HG02610 (cell line): ENCODE measurements around the gene RAD51B.

Experiments used
- ATAC-seq: cut with Tn5 transposase; IDR thresholded peaks from one replicate; pipeline ENCODE4 v1.9.1; 2021; ENCODE audit warnings: mild to moderate bottlenecking, moderate library complexity; ENCODE audit not compliant: unreplicated experiment

The RAD51B gene

DNA sequence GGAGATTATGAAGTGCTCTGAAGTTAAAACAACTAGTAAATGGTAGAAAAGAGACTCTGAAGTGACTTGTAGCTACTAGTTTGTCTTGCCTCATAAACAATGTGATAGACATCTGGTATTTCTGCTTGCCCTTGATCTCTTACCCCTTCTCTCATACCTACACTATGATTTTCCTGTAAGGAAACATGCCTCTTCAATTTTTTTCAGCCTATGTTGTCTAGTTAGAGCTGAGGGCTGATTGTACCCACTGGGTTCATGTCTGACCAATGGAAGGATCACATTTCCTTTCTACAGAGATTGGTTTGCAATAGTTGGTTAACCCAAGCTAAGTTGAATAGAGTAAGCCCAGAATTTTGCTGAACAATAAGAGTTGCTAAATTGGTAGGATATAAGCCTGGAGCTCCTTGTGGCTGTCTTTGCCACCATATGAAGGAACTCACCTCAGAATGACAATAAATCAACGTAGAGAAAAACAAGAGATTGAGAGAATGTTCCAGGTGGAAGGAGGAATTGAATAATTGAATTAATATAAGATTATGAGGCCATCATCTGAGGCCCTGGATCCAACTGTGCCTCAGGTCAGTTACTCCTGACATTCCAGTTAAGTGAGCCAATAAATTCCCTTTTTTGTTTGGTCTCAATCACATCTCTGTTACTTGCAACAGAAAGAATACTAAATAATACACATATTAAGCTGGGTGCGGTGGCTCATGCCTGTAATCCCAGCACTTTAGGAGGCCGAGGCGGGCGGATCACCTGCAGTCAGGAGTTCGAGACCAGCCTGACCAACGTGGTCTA lies 626.9 kb downstream of the RAD51B start:
- ATAC-seq: no peak

DNA sequence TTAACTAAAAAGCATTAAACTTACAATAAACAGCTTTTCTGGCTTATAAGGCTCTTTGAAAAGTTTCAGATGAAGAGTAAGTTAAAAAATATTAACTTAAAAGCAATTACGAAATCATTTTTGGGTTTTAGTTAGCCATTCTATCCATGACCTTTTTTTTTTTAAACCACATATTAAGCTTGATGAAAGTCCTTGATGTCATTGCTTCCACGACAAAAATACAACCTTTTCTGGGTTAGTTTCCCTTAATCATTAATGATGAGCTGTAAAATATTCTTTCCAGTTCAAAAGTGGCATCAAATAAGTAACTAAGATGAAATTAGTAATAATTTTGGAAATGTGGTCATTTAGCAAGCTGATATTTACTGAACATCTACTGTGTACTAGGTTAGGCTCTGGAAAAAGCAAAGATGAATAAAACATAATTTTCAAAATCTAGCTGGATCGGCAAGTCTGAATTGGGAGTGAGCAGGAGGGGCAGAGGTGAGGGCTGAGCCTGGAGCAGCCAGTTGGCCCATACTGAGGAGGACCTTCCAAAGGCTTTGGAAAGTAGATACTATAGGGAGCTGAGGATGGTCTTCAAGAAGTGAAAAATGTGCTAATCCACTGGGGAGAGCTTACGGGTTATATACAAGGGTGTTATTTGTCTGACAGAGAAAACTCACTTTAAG lies 628.1 kb downstream of the RAD51B start:
- no peak for ATAC-seq

DNA sequence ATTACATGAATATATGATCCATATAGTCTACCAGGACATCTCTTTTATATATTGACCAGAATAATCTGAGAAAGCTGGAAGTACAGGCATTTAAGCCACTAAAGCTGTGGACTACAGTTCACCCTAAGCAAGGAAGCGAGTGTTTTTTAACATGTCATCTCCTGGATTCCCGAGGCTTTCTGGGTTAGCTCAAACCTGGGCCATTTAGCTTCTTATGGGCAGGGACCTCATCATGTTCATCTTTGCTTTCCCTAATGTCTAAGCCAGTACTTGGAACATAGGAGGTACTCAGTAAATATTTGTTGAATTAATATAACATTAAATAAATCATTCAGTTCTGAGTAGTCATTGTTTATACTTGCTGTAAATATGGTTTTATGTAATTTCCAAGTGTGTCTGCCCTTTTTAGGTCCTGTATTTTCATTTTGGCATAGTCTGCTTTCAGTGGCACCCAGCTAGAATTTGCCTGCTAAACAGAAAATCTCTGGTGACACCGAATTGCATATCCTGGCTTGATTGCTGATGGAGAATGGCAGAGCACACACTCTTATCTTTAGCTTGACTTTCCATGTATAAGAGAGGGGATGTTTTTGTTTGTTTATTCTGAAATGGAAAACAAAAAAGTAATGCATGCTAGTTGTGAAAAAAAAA lies 628.8 kb downstream of the RAD51B start:
- ATAC-seq: no peak

DNA sequence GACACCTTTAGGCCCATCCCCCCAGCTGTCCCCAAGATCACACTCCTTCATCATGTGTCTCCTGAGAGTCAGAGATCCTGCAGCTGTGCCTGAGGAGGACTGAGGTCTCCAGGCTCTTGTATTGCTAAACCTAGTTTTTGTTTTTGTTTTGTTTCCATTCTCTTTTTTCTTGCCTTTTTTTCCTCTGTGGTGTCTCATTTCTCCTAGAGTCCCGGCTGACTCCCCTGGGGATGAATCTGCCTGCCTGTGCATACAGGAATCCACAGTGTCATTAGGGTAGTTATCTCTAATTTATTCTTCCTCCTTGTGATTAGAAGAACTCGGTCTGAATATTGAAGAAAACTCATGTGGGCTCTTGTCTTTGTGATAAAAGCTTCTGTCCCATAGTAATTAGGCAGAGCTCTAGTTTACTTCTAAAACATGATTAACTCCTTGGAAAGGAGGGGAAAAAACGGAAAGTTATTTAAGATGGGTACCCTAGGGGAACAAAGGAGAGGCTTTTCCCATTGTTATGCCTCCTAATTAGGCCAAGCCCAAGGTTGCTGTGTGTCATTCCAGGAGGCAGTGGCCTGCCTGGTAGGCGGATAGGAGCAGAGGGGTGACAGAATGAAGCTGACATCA lies 630.1 kb downstream of the RAD51B start:
- no peak for ATAC-seq

DNA sequence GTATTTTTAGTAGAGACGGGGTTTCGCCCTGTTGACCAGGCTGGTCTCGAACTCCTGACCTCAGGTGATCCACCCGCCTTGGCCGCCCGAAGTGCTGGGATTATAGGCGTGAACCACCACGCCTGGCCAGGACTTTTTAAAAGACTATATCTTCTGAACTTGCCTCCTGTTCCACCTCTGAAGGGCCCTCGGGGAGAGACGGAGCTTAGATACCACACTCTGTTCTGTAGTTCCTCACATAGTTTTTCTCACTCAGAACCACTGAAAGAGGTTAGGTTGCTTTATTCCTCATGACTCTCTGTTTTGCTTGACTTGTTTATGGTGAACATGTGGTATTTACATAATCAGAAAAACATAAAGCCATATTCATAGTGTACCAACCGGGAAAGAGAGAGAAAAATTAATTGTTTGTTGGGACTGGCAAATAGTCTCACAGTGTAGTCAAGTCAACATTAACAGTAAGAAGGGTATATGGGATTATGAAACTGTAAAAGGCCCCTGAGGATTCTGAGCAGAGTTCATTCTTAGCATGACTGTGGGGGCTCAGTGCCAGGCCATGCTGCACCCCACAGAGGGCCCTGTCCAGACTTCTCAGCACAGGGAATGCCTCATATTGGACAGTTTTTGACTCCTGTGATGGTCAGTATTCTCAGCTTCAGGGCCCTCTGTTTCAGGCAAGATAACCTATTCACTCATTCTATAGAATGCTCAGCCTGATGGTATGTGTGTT lies 631.0 kb downstream of the RAD51B start:
- no peak for ATAC-seq

DNA sequence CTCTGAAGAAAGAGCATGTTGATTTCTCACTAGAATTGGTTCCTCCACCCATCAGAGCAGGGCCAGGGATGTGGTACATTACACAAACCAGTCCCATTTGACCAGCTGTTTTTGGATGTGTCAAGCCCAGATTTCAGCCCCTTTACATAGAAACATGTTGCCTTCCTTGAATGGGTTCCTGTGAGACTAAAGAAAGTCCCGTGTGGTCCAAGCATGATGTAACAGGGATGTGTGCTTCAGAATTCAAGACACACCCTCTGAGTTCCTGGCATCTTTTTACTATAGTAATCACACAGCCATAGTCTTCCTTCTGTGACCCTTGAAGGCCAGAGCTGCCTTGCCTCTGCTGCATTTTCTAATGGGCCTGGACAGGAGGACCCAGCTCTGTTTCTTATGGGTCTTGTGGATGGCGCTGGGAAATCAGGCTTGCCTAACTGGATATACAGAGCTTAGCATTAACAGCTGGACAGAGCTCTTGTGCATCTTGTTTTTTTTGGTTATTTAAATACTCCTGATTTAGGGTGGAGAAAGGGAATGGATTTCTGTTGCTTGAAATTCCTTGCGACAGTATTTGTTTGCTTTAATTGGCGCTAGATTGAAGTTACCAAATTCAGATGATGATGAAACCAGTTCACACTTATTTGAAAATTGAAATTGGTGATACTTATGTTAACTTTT lies 632.3 kb downstream of the RAD51B start:
- no peak for ATAC-seq

DNA sequence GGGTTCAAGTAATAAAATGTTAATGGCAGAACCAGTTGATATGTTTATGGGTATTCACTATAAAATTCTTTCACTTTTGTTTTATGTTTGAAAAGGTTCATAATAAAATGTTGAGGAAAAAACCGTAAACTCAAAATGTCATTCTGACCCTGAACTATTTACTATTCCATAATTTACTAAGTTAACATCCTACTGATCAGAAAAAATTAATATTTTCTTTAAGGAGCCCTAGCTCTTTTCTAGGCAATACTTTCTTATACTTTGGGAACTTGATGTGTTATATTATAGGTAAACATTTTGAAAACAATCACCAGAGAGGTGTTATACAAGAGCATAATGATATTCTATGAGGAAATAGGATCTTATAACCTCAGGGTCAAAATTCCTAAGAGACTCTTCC lies 638.7 kb downstream of the RAD51B start:
- ATAC-seq: no peak

DNA sequence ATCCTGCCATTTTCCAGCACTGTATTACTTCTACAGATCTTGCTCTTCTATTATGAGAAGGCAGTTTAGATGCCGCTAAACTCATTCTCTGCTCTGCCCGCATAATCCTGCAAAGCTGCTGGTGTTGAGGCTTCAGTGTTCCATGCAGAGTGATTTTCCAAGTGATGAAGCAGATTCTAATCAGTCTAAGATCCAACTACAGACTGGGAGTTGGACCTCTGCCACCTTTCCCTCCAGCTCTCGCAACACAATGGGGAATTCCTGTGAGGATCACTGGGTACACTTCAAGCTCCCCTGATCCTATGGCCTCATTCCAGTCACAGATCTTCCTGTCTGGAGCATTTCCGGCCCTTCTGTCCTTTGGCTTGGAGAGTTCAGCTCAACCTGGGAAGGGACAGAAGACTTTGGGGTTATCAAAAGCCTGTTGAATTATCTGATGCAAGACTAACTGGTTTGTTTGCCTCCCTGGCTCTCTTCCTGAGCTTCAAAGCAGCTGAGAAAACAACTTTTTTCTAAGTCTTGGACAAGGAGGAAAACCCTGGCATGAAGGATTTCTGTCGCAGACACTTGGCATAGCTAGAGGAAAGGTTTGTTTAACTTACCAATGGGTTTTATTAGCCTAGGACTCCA lies 639.4 kb downstream of the RAD51B start:
- no peak for ATAC-seq

DNA sequence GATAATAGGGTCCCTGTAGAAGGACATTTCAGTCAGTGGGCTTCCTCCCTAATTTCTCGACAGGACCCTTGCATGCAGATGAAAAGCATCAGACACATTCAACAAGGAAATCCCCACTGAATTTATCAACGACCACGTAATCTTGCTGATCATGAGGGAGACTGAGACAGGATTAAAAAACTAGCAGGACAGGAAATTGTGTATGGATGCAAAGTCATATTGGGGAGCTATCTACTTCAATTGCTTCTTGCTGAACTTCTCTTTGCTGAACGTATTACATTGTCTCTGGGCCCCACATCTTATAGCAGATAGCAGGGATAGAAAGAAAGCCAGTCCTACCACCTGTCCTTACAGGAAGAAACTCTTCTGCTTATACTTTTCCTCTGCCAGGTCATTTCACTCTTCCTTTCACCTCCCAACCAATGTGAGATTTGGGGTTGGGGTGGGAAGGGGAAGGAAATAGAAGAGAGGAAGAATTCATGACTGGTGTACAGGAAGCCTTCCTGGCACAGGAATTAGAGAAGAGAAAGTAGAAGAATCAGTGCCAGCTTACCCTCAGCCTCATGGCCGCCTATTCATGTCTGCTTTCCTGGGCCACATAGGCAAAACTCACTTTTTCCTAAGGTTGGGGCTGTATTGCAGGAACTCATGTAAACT lies 640.0 kb downstream of the RAD51B start:
- no peak for ATAC-seq

DNA sequence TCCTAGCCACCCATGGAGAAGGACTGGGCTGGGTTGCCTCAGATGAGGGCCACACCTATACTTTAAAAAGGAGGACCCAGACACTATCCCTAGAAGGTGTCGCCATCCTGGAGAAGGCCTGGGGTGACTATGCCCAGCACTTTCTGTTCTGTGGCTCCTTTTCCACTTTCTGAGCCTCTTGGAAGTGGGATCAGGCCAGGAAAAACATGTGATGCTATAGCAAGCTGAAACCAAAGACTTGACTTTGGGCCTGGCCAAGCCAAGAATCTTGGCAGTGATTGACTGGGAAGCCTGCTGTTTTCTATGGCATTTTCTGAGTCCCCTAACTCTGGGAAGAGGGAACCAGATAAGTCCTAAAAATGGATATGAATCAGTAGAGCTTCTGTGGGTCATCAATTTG lies 641.0 kb downstream of the RAD51B start:
- no peak for ATAC-seq

DNA sequence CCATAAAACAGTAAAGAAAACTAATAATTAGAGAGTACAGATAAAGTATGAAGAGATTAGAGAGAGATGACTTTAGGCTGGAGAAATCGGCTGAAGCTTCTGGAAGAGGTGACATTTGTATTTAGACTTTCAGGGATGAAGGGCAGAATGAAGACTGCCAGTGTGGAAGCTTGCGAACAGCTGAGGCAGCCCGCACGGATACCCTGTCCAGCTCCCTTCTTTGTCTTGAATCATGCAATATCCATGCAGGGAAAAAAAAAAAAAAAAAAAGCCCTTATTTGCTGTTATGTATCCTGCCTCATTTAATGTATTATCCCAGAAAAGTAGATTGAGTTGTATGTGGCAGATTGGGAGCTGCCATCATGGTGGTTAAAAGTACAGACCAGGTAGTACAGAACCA lies 641.5 kb downstream of the RAD51B start:
- no peak for ATAC-seq

DNA sequence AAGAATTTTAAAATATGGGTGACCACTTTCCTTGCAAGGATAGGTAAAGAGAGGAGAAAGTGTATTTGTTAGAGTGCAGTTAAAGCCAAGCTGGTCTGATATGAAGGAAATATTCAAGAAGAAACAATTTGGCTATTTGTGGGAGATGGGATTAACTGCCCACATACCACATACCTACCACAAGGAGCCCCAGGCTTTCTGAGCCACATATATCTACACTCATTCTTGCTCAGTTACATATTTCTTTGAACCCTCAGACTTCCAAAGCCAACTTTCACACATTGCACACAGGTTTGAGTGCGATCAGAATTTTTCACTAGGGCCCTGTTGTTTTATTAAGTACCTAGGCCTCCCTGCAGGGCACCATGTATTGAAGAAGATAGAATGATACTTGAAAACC lies 643.1 kb downstream of the RAD51B start:
- no peak for ATAC-seq

DNA sequence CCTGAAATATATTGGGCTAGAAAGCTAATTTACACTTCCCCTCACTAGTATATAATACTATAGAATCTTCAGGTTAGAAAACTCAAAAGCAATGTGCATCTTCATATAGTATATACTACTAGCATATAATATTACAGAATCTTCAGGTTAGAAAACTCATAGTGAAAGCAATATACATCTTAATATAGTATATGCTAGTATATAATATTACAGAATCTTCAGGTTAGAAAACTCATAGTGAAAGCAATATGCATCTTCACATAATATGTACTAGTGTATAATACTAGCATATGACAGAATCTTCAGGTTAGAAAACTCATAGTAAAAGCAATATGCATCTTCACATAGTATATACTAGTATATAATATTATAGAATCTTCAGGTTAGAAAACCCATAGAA lies 643.7 kb downstream of the RAD51B start:
- no peak for ATAC-seq

DNA sequence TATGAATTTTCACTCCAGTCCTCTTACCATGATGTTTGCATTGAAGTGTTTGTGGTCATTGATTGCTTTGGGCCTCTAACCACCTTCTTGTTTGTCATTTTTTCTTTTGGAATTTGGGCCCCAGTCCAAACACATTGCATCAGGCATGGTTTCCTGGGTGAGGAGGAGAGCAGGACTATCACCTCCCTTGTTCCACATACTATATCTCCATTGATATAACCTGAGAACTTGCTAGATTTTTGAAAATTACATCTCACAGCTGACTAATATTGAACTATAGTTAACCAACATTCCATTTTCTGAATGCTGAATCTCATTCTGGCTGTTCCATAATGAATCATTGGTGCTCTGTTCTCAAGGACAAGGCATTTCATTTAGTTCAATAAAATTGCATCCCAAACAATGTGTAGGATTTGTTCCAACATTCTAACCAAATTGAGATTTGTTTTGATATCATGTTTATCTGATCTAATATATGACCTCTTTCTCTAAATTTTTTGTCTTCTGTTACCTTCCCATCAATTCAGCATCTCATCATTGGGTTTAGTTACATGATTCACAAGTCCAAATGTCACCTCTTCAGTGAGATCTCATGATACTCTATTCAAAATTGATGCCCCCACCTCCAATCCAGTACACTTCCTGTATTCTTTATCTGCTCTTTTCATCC lies 644.3 kb downstream of the RAD51B start:
- no peak for ATAC-seq

DNA sequence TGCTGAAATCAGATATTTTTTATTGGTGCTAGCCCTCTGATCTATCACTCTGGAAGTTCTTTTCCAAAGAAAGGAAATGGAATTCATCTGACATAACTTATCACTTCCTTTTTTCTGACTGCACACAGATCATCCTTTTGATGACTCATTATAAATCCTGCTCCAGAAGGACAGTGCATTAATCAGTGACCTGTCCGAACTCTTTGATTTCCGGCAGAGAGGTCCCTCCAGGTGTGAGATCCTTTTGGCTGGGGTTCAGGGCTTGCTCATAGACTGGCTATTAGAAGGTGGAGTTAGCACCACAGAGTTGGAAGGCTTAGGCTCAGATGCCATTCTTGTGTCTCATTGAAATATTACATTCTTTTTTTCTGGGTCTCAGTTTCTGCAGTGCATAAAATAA lies 645.1 kb downstream of the RAD51B start:
- no peak for ATAC-seq

DNA sequence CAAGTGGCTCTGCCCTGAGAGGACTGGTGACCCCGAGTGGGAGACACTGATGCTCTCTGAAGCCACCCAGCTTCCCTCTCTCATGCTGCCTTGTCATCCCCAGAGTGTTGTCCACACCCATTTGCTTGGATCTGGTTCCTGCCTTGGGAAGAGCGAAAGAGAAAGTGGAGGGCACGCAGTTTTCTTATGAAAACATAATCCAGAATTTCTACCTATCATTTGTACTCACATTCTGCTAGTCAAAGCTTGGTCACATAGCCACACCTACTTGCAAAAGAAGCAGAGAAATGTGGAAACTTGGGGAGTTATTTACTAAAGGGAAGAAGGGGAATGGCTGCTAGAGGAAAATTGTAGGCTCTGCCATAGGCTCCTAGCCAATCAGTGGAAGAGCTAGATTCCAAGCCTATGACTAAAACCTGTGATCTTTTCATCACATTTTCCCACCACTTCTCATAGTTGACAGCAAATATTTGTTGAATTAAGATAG lies 647.0 kb downstream of the RAD51B start:
- no peak for ATAC-seq

DNA sequence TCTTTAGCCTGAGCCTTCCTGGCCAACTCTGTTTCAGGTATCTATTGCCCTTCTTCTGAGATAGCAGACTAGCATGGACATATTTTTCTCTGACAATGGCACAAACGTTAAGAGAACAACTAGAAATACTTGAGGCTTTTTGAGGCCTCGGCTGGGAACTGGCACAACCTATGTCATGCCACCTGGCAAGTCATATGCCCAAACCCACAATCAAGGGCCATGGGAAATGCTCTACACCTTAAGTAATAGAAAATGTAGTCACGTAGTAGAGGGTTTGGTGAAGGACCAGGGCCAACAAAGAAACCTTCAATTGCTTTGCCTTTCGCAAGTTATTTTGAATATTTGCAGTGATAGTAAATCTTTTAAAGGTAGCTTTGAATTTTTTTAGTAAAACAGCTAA lies 647.8 kb downstream of the RAD51B start:
- ATAC-seq: no peak

DNA sequence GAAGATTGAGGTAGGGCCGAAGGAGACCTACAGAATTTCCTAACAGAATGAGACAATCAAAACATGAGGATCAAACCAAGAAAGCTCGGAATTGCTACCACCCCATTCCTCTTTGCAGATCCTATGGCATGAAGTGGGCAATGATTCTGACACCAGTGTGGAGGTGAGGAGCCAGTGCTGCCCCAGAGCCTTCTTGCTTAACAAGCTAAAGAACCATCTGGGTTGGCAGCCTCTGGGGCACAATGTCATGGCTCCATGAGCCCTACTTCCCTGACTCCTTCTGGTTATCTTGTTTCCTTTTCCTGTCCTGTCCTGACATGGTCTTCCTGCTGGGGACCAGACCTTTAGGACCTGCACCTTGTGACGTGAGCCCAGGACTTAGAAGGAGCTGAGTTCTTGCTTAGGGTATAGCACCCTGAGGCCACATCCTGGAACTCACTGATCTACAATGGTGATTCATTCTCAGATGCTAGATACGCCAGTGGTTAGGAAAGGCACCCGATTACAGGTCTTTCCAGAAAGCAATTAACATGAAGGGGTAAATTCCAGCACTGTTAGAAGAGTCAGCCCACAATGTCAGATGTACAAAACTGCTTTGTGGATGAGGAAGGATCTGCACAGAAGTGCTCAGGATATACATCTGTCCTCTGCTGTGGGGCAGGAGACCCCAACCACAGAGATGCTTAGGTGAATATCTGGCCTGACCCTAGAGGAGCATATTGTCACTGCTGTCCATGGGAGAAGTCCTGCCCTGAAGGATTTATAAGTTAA lies 649.0 kb downstream of the RAD51B start:
- ATAC-seq: peak; percentile 80
